Measurements from ENCODE around the gene RAF1.

DNA sequence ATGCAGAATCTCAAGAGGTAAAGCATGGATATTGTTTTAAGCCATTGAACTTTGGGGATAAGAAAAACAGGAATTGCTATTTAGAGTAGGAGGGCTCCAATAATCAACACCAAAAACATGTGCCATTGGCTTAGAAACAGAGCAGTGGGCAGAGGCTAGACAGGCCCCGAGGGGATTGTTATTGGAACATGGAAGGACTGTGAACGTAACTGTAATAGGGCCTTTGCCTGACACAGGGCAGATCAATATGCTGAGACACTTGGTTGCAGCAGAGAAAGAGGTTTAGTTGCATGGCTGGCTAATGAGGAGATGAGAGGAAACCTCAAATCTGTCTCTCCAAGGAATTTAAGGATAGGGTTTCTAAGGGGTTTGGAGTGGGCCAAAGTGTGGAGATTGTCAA is 36.9 kb upstream of the RAF1 start:
- TF ChIP-seq SPI1 (IDR thresholded peaks at IDR 0.05; ENCODE audit: low read depth, low read length) (no peak), TAF1 (IDR thresholded peaks at IDR 0.05; ENCODE audit: low read depth, low read length) (no peak), POLR2A (IDR thresholded peaks at IDR 0.05; ENCODE audit: low read depth, low read length) (no peak), POLR2AphosphoS5 (IDR thresholded peaks at IDR 0.05; ENCODE audit: low read depth, low read length) (no peak), PAX5 (IDR thresholded peaks at IDR 0.05; ENCODE audit: insufficient read depth, low read length, severe bottlenecking) (no peak)

Measured in GM12891 (cell line).